Fibroblast of upper back skin (primary cell): ENCODE data around the gene NME2.

Experiments used
- DNase-seq: peaks from one replicate; pipeline ENCODE4 v3.0.0-alpha.2; 2013

The NME2 gene

DNA sequence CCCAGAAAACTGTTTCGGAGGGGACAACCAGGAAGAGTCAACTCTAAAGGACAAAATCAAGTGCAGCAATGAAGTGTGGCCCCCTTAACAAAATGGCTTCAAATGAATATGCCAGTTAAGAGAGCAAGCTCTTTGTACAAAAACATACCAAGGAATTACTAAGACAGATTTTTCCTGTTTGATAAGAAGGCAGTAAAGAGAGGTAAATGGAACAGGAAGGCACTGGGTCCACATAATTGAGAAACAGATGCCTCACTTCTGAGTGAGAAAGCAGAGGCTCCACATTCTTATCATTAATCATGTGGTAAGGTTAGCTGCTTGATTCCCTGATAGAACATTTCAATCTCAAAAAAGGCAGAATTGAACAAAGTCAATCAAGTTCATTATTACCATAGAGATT is 48.7 kb downstream of the NME2 start:
- DNase-seq: no peak

- DNase-seq: no peak
These were observed 51.7 kb downstream of the NME2 start for GRCh38 chr17:51217946-51218345.

GRCh38 chr17:51221322-51221721 is 55.1 kb downstream of the NME2 start:
- DNase-seq: no peak
